ENCODE data around the gene AP4E1. TPM values are rescaled to one million over a fixed set of nuclear protein-coding genes. Genes with fewer than 3 reads are reported as not detected.

AP4E1 gene
- total and polyA plus RNA-seq, 2 of the 4 experiments (the other 2 are of a cell fraction), result 3.1 to 6.8 TPM

DNA sequence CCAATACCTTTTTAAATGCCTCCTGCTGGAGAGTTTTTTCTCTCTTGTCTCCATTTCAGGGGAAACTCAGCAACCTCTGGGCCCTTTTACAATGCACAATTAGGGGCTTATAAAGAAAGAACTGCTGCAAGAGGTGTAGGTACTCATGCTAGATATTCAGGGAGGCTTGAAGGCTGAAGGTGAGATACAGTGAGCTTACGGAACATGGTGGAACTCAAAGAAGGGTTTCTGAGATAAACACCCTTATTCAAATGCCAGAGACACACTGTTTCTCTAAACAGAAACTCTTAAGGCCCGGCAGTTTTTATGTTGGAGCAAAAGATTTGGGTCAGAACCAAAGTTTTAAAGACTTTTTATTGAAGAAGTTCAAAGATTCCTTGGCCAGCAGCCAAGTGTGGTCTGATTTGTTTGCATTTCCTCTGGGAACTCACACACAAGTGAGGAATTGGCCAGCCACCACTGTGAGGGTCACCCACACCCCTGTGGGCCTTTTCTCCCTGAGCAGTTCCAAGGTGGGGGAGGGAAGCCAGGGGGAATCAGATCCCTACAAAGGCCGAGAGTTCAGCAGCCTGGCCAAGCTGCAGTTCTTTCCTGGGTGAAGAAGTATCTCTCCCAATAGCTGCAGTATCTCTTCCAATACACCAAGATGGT, 138.4 kb downstream of the AP4E1 start:
- H3K27ac ChIP-seq (ENCODE audit: insufficient read depth, low read length), result no peak overlapping the region
- no peak overlapping the region for H3K14ac ChIP-seq (replicated peaks; ENCODE audit: low read depth, low read length)
- peak overlapping the region; percentile 8 for H2AK9ac ChIP-seq (replicated peaks; ENCODE audit: low read depth, low read length, poor library complexity)
- no peak overlapping the region for H2BK15ac ChIP-seq (ENCODE audit: low read depth, low read length)
- no peaks in the 10 kb centered on the region for H3K36me3 ChIP-seq (ENCODE audit: control insufficient read depth, insufficient read depth, low read length)
- H3K79me1 ChIP-seq (ENCODE audit: low read depth in 1 of 2, low read length in 2 of 2), result no peaks in the 10 kb centered on the region
- no peak overlapping the region for H4K91ac ChIP-seq (ENCODE audit: insufficient read depth, low read depth, low read length)
- no peak overlapping the region for H3K18ac ChIP-seq (ENCODE audit: low read depth, low read length)
- H2AK5ac ChIP-seq (ENCODE audit: low read depth, low read length), result no peak overlapping the region
- H2AFZ ChIP-seq (replicated peaks; ENCODE audit: low read length, poor library complexity), result peak overlapping the region; percentile 12
- peak; percentile 60 for ATAC-seq (ENCODE audit: low read depth)
- CTCF ChIA-PET, result no interaction called here
- no TSS peak for BruUV-seq (replicated peaks)
- H4K8ac ChIP-seq (ENCODE audit: low read depth in 2 of 2, low read length in 2 of 2), result no peak overlapping the region
- H3K9me1 ChIP-seq (ENCODE audit: insufficient read depth, low read length), result no peaks in the 10 kb centered on the region; the same call in 1 of the 2 replicates
- H2BK120ac ChIP-seq (ENCODE audit: low read depth, low read length), result no peak overlapping the region
- dilution Hi-C loops (cut with HindIII; ENCODE audit: low sequenced_read_pairs, unreplicated experiment) (no loop called here), intact Hi-C loops (cut with micrococcal nuclease) (no loop called here), in situ Hi-C loops (cut with MboI; ENCODE audit: low sequenced_read_pairs) (no loop called here)
- H2BK20ac ChIP-seq (ENCODE audit: low read depth, low read length), result no peak overlapping the region
- H3K4me1 ChIP-seq (ENCODE audit: control insufficient read depth, insufficient read depth, low read length), result peaks cover 6% of the 10 kb centered on the region; the same call in 1 of the 2 replicates
- no peak overlapping the region for H3K4me3 ChIP-seq (ENCODE audit: insufficient read depth, low read depth, low read length)
- no peak overlapping the region for H2BK5ac ChIP-seq (ENCODE audit: low read depth, low read length, poor library complexity, severe bottlenecking)
- TF ChIP-seq SMC3 (IDR thresholded peaks at IDR 0.05; ENCODE audit: low read depth, low read length) (no peak), RCOR1 (IDR thresholded peaks at IDR 0.05; ENCODE audit: insufficient replicate concordance, low read length) (no peak), USF2 (IDR thresholded peaks at IDR 0.05; ENCODE audit: low read depth, low read length) (no peak), MAZ (IDR thresholded peaks at IDR 0.05; ENCODE audit: borderline replicate concordance, low read depth, low read length) (no peak), CHD1 (IDR thresholded peaks at IDR 0.05; ENCODE audit: low read depth, low read length) (no peak), FOS (IDR thresholded peaks at IDR 0.05; ENCODE audit: low read depth, low read length) (no peak), MXI1 (IDR thresholded peaks at IDR 0.05; ENCODE audit: borderline replicate concordance, low read depth, low read length) (no peak), ELK1 (IDR thresholded peaks at IDR 0.05; ENCODE audit: borderline replicate concordance, low read depth, low read length) (no peak), RAD21 (IDR thresholded peaks at IDR 0.05; ENCODE audit: low read length) (no peak), CEBPB (IDR thresholded peaks at IDR 0.05; ENCODE audit: low read depth, low read length) (no peak), MAFK (IDR thresholded peaks at IDR 0.05; ENCODE audit: low read depth, low read length) (no peak), BHLHE40 (IDR thresholded peaks at IDR 0.05; ENCODE audit: low read depth, low read length) (no peak), RFX5 (IDR thresholded peaks at IDR 0.05; ENCODE audit: low read depth, low read length) (no peak), CTCF (conservative IDR thresholded peaks at IDR 0.05; ENCODE audit: low read depth, low read length) (no peak), POLR2A (IDR thresholded peaks at IDR 0.05; ENCODE audit: low read depth, low read length) (no peak), NFE2L2 (IDR thresholded peaks at IDR 0.05; ENCODE audit: low read depth, low read length) (no peak)
- H3K27me3 ChIP-seq (ENCODE audit: control insufficient read depth, insufficient read depth, low read length), result peaks cover 5% of the 10 kb centered on the region; the same call in 1 of the 2 replicates
- no peaks in the 10 kb centered on the region for H4K20me1 ChIP-seq (ENCODE audit: insufficient read depth, low read length)
- POLR2A ChIA-PET (ENCODE audit: unreplicated experiment), result no interaction called here
- DNase-seq, result peak; percentile 39
- no peak overlapping the region for H4K5ac ChIP-seq (ENCODE audit: low read depth, low read length)
- H3K9ac ChIP-seq (ENCODE audit: low read depth, low read length), result no peak overlapping the region
- H3K23ac ChIP-seq (ENCODE audit: low read depth, low read length), result no peak overlapping the region
- no peak overlapping the region for H3K56ac ChIP-seq (ENCODE audit: extremely low read depth, insufficient read depth, low read length)
- no peak overlapping the region; the same call in 1 of the 2 replicates for H3K4me2 ChIP-seq (ENCODE audit: low read depth, low read length)
- WGBS, 2 experiments (ENCODE audit: extremely low coverage in 2 of 2, insufficient read length in 1 of 2), result no CpG with 5 or more reads among the region's 3 CpGs
- no peak overlapping the region for H3K4ac ChIP-seq (ENCODE audit: low read depth, low read length)
- H3K9me3 ChIP-seq (ENCODE audit: control insufficient read depth, insufficient read depth, low read length), result no peaks in the 10 kb centered on the region

Measured in IMR-90 (cell line).